ENCODE data around the gene ZC3H12C.

- TF ChIP-seq, protein P1, sequence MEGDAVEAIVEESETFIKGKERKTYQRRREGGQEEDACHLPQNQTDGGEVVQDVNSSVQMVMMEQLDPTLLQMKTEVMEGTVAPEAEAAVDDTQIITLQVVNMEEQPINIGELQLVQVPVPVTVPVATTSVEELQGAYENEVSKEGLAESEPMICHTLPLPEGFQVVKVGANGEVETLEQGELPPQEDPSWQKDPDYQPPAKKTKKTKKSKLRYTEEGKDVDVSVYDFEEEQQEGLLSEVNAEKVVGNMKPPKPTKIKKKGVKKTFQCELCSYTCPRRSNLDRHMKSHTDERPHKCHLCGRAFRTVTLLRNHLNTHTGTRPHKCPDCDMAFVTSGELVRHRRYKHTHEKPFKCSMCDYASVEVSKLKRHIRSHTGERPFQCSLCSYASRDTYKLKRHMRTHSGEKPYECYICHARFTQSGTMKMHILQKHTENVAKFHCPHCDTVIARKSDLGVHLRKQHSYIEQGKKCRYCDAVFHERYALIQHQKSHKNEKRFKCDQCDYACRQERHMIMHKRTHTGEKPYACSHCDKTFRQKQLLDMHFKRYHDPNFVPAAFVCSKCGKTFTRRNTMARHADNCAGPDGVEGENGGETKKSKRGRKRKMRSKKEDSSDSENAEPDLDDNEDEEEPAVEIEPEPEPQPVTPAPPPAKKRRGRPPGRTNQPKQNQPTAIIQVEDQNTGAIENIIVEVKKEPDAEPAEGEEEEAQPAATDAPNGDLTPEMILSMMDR (IDR thresholded peaks at IDR 0.05), result no peak
- TF ChIP-seq EP300 (IDR thresholded peaks at IDR 0.05), result no peak
These were observed 13.5 kb upstream of the ZC3H12C start for GRCh38 chr11:110079726-110080125.

Measured in ovary (tissue), 3 donors.